NCI-H1105 treated with DMSO at 0.1 percent for 48 hours (cell line): ENCODE measurements around the gene MAP4.
"Not testable (repeated sequence)": the region's sequence is repeated elsewhere in the genome, so short reads cannot be mapped to it uniquely, and the experiment has no call there.

Experiments used
- DNase-seq: peaks from one replicate; lab custom pipeline; 2025; lab: John Stamatoyannopoulos, UW

The MAP4 gene

DNA sequence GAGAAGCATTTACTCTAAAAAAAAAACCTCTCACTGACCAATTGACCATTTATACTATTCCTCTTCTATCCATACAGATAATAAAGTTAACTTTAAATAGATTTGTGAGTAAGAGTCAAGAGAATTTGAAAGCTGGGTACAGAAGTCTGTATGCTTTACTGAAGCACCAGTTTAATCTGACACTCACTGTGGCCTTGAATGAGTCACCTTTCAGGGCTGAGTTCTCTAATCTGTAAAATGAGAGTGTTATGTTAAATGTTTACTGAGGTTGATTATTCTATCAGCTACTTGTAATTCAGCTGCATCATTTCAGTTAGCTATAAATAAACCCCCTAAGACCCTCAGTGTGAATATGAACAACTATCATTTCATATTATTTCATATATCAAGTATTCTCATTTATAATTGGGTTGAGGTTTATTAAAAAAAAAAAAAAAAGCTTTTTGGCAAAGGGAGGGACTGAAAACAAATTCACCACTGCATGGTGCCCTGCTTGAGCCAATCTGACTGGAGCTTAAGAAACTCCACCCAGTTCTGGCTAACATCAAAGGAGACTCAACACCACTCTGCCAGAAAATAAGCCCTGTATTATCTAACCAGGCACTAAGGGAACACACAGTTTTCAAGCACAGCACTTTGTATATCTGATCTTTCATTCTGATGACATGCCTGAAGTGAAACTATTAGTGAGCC, 2.8 kb downstream of the MAP4 start:
- DNase-seq = no peak

DNA sequence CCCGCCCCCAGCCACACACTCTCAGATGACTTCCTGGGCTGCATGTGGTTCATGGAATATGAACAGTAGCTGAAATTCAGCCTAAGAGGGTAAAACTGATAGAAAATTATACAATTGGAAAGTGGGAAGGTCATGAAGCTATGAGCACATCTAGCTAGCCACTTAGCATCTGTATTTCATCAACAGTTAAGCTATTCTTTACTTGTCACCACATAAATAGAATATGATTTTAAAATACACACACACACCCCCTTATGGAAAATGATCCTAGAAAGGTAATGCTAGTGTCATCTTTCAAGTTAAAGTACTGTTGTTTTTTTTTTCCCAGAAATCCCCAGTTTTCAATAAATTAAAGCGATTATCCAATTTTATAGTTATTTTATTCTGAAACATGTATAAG, 3.6 kb downstream of the MAP4 start:
- no peak for DNase-seq

DNA sequence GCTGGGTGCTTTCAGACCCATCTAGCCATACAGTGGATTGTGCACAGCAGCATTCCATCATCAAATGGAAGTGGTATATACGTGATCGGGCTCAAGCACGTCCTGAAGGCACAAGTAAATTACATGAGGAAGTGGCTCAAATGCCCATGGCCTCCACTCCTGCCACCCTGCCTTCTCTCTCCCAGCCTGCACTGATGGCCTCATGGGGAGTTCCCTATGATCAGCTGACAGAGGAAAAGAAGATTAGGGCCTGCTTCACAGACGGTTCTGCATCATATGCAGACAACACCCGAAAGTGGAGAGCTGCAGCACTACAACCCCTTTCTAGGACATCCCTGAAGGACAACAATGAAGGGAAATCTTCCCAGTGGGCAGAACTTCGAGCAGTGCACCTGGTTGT, 8.2 kb downstream of the MAP4 start:
- DNase-seq = not testable (repeated sequence)

DNA sequence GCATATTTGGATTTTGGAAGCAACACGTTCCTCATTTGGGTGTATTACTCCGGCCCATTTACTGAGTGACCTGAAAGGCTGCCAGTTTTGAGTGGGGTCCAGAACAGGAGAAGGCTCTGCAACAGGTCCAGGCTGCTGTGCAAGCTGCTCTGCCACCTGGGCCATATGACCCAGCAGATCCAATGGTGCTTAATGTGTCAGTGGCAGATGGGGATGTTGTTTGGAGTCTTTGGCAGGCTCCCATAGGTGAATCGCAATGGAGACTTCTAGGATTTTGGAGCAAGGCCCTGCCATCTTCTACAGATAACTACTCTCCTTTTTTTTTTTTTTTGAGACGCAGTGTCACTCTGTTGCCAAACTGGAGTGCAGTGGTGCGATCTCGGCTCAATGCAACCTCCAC, 8.9 kb downstream of the MAP4 start:
- DNase-seq = not testable (repeated sequence)

DNA sequence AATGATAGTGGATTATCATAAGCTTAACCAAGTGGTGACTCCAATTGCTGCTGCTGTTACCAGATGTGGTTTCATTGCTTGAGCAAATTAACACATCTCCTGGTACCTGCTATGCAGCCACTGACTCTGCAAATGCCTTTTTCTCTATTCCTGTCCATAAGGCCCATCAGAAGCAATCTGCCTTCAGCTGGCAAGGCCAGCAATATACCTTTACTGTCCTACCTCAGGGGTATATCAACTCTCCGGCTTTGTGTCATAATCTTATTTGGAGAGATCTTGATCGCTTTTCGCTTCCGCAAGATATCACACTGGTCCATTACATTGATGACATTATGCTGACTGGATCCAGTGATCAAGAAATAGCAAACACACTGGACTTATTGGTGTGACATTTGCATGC, 9.4 kb downstream of the MAP4 start:
- not testable (repeated sequence) for DNase-seq

DNA sequence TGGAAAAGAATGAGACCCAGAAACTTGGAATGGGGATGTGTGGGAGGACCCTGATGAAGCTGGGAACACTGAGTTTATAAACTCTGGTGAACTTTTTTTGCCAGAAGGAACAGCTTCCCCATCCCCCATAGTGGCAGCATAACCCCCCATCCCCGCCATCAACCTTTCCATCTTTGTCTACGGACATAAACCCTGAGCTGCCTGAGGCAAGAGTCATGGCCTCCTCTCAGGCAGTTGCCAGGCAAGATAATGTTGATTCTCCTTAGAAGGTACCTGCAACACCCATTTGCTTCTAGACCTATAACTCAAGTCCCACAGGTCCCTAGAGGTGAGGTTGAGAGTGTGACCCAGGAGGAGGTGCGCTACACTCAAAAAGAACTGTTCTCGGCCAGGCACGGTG, 11.5 kb downstream of the MAP4 start:
- no peak for DNase-seq

DNA sequence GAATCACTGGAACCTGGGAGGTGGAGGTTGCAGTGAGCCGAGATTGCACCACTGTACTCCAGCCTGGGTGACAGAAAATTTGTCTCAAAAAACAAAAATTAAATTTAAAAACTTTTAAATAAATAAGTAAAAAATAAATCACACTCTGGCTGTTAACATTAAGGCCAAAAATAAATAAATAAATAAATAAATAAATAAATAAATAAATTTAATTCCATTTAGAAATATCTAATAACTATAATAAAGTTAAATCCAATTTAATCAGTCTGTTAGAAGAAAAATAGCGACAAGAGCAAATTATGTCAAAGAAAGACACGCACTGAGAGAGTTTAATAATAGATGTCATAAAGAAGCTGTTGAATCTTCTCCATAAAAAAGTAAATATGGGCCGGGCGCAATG, 13.4 kb downstream of the MAP4 start:
- DNase-seq = no peak

DNA sequence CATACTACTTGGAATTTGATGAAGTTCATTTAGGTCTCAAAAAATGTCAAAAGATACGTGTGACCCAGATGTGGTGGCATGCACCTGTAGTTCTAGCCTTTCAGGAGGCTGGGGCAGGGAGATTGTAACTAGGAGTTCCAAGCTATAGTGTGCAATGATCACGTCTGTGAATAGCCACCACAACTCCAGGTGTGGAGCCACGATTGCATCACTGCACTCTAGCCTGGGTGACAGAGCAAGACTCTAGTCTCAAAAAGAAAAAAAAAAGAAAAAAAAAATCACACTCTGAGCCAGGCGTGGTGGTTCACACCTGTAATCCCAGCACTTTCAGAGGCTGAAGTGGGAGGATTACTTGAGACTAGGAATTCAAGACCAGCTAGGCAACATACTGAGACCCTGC, 14.2 kb downstream of the MAP4 start:
- DNase-seq = no peak

DNA sequence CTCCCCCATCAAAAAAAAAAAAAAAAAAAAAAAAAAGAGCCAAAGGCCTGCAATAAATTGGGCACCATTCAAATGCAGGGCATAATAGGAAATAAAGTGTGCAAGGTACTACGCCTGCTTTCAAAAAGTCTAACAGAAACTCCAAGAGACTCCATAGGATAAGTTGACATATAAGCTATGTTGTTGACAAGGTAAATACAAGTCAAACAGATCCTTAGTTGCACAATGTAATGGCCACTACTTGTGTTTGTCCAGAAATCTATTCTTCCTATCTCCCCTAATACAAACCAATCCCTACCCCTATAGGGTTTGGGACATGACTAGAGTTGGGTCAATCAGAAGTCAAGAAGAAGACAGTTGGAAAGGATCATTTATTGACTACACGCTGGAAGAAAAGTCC, 16.0 kb downstream of the MAP4 start:
- no peak for DNase-seq

DNA sequence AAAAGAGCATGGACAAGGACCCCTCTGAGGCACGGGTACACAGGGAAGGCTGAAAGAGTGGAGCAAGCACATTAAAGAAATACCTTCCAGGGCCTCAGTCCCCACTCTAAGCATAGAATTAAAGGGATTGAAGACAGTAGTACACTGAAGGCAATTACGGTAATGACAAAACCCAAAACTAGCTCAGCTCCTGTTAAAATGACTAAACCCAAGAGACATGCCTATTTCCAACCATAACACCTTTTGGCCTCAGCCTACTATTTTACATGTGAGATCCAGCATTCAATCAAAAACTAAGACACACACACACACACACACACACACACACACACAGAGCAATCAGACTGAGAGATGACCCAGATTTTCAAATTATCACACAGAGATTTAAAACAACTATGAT, 19.8 kb downstream of the MAP4 start:
- no peak for DNase-seq

DNA sequence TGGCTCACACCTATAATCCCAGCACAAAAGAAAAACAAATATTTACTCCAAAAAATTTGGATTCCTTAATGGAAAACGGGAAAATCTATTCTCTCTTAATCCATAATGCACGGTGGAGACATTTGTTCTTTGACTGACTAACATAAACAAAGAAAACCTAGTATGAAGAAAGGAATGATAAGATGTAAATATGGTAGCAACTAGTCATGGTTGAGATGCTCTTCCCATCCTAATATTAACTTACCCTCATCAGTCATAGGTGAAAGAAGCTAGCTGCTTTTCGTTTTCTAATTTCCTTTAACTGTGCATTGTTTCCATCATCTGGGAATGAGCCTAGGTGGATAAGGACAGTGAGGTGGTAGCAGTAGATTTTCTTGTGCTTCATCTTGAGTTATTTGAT, 22.0 kb downstream of the MAP4 start:
- no peak for DNase-seq

DNA sequence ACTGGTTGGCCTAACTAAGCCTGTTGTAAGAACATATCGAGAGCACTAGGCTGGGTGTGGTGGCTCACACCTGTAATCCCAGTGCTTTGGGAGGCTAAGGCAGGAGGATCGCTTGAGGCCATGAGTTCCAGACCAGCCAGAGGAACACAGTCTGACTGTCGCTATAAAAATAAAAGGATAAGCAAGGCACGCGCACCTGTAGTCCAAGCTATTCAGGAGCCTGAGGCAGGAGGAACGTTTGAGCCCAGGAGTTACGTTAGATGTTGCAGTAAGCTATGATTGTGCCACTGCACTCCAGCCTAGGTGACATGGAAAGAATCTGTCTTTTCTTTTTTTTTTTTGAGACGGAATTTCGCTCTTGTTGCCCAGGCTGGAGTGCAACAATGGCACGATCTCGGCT, 24.9 kb downstream of the MAP4 start:
- DNase-seq = no peak

DNA sequence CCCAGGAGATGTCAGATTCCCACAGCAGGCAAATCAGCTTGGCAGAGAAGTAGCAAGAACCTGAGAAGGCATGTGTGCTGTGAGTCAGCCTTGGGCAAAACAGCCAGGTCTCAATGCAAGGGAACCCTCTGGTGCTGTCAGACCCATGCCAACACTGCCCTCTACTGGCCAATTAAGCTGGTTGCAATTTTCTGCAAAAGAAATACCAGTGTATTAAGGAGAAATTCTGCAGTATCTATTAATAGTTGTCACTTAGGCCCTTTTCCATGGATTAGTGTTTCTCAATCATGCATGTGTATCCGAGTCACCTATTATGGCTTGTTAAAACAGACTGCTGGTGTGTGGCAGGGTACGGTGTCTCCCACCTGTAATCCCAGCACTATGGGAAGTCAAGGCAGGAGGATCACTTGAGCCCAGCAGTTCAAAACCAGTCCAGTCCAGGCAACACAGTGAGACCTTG, 26.2 kb downstream of the MAP4 start:
- peak; percentile 54 for DNase-seq

DNA sequence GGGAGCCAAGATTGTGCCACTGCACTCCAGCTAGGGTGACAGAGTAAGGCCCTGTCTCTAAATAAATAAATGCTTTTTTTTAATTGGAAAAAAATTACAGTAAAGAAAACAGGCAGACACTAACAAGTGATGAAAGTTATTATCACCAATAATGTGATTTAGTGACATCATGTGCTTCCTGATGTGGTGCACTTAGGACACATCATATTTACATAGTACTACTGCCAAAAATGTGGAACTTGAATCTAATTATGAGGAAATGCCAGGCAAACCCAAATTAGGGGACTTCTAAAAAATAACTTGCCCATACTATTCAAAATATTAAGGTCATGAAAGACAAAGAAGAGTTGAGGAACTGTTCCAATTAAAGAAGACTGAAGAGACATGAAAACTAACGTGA, 30.8 kb downstream of the MAP4 start:
- DNase-seq = no peak

DNA sequence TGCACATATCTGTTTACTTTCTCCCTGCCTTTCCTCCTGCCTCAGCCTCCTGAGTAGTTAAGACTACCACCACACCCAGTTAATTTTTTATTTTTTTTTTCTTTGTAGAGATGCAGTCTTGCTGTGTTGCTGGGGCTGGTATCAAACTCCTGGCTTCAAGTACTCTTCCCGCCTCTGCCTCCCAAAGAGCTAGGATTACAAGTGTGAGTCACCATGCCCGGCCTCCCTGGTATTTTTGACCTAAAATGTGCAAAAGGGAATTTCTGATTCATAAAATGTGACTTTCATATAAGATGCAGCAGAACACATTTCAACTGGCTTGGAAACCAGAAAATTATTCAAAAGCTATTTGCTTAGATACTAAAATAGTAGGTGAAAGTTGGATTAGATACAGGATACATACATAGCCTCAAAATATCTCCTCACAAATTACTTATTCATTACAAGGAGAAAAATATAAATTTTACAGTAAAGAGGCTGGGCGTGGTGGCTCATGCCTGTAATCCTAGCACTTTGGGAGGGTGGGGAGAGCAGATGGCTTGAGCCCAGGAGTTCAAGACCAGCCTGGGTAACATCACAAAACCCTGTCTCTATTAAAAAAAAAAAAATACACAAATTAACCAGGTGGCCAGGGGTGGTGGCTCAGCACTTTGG, 32.0 kb downstream of the MAP4 start:
- DNase-seq = no peak

DNA sequence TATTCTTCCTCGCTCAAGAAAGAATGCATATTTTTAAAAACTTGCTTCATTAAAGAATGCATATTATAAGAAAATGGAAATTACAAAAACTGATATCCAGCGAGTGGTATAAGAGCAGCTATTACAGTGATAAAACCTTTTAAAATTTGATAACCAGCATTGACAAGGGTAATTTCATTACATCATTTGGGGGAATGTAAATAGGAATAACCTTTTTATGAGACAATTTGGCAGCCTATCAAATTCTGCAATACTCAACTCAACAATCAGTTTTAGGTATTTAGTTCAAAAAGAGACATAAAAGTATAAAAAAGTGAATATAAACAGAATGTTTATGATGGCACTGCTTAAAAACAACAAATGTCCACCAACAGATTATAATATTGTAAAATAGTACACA, 35.4 kb downstream of the MAP4 start:
- no peak for DNase-seq

DNA sequence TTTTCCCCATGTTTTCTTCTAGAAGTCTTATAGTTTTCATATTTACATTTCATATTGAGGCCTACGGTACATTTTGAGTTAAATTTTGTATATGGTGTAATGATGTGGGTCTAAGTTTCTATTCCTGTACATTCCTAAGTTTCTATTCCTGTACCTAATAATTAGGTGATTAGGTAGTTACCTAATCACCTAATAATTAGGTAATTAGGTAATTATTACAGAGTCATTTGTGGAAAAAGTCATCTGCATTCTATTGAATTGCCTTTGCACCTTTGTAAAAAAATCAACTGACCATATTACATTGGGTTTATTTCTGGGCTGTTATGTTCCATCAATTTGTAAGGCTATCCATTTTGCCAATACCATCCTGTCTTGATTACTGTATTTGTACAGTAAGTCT, 37.1 kb downstream of the MAP4 start:
- DNase-seq = no peak

DNA sequence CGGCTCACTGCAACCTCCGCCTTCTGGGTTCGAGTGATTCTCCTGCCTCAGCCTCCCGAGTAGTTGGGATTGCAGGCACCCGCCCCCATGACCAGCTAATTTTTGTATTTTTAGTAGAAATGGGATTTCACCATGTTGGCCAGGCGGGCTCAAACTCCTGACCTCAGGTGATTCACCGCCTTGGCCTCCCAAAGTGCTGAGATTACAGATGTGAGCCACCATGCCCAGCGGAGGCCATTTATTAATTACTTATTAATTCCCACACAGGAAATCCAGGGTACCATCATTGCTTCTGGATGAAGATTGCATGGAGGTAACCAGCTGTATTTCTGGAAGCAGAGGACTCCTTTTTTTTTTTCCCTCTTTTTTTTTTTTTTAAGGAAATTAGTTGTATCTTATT, 37.8 kb downstream of the MAP4 start:
- DNase-seq = no peak

DNA sequence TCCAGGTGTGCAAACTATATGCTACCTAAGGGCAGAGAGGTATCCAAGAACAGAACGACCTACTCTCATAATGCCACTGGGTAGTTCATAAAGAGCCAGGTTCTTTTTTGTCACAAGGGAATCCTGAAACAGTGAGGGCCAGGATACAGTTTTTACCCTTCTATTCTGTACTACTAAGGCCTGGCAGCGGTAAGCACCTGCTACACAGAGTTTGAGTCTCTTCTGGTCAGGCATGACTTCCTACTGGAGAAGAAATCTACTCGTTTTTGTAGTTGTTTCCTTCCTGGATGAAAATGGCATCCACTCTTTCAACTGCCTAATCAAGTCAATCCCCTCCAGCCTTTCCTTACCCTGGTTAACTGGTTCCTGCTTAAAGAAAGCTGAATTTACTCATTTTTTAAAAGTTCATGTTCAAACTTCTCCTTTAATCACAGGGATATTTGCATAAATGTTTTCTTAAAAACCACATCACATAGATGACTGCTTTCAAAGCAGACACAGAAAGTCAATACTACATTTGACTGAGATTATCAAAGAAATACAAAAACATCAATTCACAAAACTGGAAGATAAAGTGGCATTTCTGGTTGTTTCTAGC, 40.0 kb downstream of the MAP4 start:
- no peak for DNase-seq

DNA sequence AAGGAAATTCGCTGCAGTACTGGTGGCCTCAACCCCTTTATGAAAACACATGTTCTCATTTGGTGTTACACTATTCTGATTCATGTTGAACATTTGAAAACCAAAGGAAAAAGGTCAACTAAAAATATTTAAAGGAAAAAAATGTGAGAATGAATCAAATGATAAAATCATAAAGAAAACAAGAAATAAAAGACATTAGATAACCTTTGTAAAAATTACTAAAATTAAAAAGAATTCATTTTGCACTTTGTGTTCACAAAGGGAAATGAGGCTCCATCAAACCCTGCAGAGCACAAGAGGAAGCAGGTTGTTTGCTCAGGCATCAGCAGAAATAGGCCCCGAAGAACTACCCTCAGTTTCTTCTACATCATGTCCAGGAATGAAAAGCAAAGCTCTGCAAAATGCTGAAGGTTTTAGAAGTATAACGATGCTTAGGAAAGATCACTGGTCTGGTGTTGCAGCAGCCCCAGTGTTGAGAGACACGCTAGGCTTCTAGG, 41.2 kb downstream of the MAP4 start:
- DNase-seq = no peak

DNA sequence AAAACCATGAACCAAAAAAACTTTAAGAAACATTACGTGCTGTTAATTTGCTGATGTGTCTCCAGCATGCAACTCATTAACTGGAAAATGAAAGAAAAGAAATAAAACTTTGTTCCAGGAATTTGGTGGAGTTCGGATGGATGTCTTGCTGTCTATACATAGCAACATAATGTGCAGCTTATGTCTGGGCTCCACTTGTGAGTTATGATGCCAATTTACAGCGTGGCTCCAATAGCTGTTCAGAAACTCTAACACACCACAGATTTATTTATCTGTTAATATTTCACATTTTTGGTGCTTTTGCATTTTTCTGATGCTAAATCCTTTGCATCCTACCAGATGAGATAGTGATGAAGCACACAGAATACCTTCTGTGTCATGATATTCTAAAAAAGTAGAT, 45.1 kb downstream of the MAP4 start:
- DNase-seq = no peak

DNA sequence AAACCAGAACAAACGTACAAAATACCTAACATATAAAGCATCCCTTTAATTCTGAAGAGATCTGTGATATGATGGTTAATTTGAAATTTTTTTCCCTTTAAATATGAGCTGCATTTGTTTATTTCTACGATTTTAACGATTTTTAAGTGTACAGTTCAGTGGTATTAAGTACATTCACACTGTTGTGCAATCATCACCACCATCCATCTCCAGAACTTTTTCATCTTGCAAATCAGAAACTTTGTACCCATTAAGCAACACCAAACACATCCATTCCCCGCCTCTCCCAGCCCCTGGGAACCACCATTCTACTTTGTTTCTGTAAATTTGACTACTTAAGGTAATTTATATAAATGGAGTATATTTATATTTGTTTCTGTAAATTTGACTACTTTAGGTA, 51.5 kb downstream of the MAP4 start:
- DNase-seq = no peak

DNA sequence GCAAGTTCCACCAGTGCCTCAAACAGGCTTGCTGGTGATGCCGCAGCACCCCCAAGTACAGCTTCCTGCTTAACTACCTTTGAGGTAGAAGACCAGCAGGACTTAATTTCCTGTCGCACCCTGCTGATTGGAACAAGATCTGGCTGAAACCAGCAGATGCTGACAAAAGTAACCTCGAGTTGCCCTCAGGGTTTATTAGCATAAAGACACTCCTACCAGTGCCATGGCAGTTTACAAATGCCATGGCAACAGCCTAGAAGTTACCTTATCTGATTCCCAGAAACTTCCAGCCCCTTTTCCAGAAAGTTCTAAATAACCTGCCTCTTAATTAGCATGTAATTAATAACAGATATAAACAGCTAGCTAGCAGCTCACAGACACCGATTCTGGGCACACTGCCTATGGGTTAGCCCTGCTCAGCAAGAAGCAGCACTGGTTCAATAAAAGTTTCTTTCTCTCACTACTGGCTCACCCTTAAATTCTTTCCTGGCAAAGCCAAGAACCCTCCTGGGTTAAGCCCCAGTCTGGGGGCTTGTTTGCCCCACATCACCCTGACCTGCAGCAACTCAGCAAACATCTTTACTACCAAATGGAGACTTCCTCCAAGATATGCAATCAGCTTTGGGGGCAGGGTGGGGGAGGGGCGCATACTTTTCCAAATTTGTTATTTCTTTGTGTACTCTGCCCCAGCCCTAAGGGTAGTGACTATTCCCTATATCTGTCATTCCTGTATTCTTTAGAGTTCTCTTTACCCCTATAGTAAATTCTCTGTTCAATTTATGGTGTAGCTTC, 54.2 kb downstream of the MAP4 start:
- DNase-seq = no peak
